M059J (cell line): ENCODE results near the gene C2CD5. TPM values are rescaled to one million over a fixed set of nuclear protein-coding genes. Genes with fewer than 3 reads are reported as not detected.
"Not testable (repeated sequence)": the region's sequence is repeated elsewhere in the genome, so short reads cannot be mapped to it uniquely, and the experiment has no call there.

Experiments
- DNase-seq: peaks from one replicate; pipeline ENCODE4 v3.0.0-alpha.2; 2012; ENCODE audit warnings: low read depth
- total RNA-seq: library from RNA; depleted of rRNA; stranded (reverse); fragments of >200 nt; shearing (Covaris generic); gene quantifications from 2 replicates; pipeline ENCODE4 v1.2.3, GENCODE V29; 2014

C2CD5 gene
- total RNA-seq, 1 experiment from 2014 or later: 8.3 TPM

DNA sequence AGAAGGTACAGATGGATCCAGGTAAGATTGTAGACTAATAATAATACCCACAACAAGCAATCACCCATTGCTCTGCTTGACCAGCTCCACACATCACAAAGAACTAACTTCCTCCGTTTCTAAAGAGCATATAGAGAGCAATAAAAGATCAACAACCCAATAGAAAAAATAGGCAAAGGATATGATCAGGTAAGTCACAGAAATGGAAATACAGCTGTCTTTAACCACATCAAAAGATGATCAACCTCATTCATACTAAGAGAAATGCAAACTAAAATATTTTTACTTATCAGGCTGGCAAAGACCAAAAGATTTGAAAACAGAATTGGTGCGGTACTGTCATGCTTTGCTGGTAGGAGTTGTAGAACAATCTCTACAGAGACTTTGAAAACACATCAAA is 8.9 kb downstream of the C2CD5 start:
- no peak for DNase-seq

DNA sequence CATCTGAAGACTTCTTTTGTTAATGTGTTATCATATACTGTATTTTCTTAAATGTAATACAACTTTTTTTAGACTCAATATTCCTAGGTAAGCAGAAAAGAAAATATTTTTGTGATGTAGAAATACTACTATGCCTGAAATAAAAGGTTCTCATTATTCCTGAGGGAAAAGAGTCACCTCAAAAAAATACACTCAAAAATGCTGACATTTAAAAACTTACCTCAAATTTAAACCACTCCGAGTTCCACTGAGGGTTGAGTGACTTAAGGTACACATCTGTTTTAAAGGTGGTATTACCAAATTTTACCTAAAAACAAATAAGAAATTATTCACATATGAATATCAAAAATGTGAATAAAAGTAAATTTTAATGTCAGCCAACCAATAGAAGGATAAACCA is 9.3 kb downstream of the C2CD5 start:
- DNase-seq: no peak

DNA sequence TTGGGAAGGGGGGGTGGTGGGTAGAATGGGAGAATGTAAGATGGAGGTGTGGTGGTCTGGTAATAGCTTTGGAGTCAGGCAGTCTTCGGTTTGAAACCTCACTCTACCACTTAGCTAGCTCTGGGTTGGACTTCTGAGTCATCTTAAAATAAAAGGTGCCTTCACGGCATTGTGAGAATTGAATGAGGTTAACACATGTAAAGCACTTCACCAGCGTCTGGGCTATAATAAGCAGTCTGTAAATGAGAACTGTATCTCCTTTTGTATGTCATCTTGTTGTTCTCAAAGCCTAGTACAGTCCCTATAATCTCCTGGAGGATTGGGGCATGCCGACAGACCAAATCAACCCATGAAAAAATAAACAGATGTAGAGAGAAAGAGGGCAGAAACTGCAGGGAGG is 11.2 kb downstream of the C2CD5 start:
- DNase-seq: no peak

DNA sequence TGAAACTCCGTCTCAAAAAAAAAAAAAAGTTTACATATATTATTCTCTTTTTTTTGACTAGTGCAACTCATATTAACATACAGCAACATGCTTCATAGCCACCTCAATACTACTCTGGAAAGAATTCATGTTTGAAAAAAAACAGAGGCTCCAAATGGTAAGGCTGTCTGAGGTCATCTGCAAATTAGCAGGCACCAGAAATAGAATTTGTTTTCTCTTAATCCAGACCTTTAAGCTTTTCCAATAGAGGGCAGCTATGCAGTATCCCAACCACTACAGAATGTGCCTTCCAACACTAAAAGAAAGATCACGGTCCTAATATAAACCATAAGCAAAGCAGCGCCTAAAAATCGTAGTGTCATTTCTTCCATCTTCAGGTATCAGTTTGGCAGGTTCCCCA is 12.0 kb downstream of the C2CD5 start:
- DNase-seq: no peak

DNA sequence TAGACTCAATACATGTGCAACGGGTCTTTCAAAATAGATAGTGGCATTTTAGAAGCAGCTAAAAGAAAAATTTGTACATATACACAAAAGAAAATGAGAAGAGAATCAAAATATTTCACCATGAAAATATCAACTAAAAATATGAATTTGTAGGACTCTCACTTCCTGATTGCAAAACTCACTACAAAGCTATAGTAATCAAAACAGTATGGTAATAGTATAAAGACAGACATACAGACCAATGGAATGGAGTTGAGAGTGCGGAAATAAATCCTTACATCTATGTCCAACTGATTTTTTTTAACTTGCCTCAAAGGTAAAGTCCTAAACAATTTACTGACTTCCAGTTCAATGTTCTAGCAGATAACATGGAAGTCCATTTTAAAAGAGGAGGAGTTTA is 13.1 kb downstream of the C2CD5 start:
- DNase-seq: no peak

DNA sequence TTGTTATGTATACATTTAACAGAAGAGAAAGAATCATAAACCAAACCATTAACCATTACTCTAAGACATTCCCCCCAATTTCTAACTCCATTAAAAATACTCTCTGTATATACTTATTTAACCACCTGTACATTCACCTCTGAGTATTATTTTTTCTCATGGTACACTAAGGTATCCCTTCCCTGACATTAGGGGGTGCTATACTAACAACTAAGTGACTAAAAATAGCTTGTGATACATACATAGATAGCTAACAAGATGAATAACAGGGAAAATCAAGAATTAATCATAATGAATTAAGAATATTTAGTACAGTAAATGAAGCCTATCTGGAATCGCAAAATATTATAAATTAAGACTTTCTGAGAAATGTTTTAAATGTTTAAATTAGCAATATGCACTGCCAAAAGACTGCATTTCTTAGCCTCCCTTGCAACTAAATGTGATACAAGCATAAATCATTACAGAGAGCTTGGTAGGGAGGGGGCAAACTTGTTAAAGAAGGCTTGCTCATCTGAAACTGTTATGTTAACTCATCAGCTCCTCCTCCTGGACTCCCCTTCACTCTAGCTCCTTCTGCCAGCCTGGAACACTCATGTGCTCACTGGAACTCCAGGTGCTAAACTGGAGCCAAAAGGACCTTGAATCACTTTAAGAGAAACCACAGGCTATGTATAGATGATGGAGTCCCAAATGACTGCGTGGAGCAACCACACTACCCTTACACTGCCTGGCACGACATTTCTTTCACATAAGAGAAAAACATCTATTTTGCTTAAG is 14.9 kb downstream of the C2CD5 start:
- DNase-seq: peak; percentile 41

DNA sequence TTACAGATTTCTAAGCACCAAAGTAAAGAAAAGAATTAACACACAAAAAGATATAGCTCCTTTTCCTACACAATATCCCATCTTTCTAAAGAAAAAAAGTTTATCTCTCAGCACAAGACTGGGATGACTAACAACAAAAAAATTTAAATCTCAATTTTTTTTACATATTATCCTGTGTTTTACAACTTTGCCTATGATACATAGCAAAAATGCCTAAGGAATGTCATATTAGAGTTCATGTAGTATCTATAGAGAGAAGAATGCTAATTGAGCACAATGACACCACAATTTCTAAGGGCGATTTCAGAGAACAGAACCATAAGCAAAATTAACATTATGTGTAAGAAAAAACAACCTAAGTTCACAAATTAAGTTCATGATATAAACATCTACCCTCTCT is 16.3 kb downstream of the C2CD5 start:
- peak; percentile 36 for DNase-seq

DNA sequence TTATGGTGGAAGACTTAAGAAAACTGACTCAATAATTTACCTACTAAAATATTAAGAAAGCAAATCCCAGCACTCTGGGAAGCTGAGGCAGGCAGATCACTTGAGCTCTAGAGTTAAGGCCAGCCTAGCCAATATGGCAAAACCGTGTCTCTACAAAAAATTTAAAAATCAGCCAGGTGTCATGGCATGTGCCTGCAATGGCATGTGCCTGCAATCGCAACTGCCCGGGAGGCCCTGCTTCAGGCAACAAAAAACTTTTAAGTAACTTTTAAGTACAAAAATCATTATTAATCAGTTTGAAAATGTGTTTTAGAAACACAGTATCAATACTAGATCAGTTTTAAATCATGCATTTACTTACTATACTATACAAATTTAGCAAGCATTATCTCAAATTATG is 17.5 kb downstream of the C2CD5 start:
- DNase-seq: no peak

DNA sequence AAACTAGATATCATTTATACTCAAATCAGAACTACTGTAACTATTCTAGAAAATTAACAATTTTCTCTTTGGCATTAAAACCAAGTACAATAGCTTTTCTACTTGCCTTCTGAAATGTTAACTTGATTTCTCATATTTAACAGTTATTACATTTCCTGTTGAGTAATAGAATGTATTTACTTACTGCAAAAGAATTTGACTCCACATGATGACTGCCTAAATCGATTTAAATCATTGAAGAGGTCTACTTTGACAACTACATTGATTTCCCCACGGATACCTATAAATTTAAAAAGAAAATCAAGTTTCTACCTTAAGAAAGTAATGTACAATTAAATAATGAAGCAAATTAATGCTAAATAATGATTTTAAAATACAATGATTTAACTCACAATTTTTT is 18.9 kb downstream of the C2CD5 start:
- DNase-seq: no peak

DNA sequence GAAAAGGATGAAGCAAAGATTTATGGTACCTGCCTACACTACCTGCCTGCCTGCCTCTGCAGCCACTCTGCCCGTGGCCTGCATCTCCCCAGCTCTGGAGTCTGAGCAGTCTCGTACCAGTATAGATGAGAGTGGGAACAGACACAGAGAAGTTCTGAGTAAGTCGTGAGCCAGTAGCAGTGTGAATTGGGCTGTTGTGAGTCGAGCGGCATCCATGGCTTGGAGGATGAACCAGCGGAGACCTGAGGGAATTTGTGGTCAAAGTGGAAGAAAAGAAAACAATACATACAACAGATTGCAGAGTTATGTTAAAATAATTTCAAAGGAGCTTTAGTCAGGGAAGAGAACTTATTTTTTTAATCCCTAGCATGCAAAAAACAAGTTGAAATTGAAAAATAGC is 25.3 kb downstream of the C2CD5 start:
- DNase-seq: no peak

DNA sequence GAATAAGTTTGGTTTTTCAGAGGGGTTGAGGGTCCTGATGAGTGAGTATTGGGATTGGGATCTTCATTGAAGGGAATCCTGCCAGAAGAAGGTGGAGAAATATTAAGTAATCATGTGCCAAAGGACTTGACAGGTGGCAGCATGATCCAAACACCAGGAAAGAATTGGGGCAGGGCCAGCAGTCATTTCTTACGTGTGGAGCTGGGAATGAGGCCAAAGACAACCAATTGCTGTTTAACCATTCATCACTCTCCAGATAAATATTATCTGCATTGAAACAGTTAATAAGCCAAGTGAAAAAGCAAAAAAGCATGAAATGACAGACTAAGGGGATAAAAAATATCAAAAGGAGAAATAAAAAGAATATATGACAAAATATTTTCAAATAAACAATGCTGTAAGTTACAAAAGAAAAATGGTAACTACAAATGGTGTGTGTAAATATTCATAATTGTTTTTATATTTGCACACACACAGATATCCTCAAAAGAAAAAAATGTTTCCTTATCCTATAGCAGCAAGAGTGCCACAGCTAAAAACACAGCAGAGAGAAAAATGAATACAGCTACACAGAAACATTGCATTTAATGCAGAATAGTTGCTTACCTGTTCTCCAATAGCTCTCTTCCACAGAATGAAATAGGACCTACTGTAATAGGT is 26.2 kb downstream of the C2CD5 start:
- DNase-seq: peak; percentile 10

DNA sequence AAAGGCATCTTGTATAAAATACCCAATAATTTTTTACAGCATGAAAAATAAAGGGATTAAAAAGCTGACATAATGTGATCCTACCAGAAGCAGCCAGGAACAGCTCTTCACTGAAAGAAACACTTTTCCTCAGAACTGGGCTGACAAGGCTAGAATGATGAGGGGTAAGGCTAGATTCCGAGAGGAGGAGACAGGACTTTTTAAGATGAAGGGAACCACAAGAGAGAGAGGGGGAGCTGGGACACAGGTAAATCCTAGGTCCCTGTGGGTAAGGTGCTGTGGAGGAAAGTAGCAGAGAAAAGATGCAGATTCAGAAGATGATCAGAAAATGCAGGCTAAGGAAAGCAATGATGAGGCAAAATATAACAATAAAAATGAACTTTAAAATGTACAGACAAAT is 29.5 kb downstream of the C2CD5 start:
- DNase-seq: no peak

DNA sequence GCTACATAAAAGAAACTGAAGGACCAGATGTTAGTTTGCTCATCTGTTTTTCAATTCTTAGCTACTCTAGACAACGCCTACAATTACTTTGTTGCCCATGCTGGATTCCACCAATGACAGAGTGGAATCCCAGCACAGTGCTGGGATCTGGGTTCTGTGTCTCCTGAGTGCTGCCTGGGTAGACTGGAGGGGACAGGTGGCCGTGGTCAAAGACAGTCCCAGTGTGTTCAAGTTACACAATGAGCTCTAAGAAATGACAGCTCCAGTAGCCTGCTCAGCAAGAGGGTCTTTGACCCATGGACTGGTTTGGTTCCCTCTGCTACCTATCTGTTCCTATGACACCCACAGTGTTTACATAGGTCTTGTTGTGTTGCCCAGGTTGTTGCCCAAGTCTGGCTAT is 38.5 kb downstream of the C2CD5 start:
- no peak for DNase-seq

DNA sequence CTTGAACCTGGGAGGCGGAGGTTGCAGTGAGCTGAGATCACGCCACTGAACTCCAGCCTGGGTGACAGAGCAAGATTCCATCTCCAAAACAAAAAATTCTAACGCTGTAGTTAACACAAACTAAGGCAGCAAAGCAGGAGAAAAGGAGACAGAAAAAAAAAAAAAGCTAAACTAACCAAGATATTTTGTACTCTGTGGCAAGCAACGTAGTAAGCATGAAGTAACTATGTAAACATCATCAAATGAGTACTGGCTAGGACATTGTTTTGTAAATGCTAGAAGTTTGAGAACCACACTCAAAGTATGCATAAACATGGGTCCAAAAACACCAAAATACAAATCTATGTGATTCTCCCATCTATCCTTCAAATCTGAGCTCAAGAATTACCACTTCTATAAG is 44.2 kb downstream of the C2CD5 start:
- no peak for DNase-seq

DNA sequence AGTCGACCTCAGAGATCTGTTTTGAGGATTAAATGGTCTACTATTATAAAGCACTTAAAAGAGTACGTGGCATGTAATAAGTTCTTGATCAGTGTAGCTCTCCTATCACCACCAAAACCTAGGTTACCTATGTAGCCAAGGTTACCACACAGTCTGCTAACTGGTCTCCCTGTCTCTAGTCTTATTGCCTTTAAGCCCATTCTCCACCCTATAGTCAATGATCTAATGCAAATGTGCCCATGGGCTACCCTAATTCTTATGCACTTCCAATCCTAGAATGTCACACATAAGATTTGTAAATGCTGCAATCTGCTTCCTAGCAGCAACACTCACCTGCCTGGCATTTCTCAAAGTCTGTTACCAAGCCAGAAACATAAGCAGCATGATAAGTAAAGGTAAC is 44.9 kb downstream of the C2CD5 start:
- no peak for DNase-seq

DNA sequence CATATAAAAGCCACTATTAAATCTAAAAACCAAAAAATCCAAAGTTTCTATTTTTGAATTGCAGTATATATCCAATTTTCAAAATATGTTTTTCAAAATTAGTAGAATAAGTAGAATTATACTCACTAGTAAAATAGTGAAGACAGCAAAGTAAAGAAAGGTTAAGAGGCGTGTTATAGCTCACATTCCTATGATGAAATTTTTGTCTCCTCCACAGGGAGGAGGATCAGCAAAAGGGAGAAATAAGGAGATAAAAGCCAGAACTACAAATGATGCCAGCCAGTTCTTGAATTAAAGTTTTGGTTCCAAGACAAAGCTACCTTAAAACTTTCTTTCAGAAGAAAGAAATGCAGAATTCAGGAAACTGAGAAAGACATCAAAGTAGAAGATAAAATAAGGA is 50.0 kb downstream of the C2CD5 start:
- DNase-seq: no peak

DNA sequence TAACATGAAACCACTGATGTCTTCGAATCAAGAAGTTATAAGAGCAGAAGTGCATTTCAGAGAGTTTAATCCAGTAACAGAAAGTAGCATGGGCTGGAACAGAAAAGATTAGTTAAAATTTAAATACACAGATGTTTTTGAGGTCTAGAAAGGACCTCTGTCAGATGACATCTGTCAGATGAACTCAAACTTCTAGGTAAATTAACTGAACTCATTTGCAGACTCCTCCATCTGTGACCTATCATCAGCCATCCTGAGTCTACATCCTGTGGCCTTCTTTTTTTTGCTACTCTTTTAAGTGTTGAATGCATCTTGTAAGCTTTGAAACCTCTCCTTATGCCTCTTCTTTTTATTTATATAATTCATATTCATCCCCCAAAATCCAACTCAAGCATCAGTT is 53.3 kb downstream of the C2CD5 start:
- no peak for DNase-seq

DNA sequence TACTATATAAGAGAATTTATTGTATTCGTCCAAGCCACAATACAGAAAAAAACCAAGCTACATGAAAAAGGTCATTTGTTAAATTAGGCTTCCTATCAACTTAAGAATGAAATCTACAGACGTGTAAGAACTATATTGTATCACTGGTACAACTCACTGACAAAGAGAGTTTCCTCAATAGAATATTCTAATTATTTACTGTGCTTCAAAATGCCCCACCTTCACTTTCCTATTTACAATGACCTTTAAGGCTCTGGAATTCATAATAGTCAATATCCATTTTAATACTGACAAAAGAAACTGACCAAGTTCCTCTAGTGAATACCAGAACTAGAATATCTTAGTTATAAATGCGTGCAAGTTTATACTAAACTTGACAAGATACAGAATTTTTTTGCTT is 55.9 kb downstream of the C2CD5 start:
- no peak for DNase-seq

DNA sequence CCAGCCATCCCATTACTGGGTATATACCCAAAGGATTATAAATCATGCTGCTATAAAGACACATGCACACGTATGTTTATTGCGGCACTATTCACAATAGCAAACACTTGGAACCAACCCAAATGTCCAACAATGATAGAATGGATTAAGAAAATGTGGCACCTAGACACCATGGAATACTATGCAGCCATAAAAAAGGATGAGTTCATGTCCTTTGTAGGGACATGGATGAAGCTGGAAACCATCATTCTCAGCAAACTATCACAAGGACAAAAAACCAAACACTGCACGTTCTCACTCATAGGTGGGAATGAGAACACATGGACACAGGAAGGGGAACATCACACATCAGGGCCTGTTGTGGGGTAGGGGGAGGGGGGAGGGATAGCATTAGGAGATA is 56.7 kb downstream of the C2CD5 start:
- DNase-seq: not testable (repeated sequence)

DNA sequence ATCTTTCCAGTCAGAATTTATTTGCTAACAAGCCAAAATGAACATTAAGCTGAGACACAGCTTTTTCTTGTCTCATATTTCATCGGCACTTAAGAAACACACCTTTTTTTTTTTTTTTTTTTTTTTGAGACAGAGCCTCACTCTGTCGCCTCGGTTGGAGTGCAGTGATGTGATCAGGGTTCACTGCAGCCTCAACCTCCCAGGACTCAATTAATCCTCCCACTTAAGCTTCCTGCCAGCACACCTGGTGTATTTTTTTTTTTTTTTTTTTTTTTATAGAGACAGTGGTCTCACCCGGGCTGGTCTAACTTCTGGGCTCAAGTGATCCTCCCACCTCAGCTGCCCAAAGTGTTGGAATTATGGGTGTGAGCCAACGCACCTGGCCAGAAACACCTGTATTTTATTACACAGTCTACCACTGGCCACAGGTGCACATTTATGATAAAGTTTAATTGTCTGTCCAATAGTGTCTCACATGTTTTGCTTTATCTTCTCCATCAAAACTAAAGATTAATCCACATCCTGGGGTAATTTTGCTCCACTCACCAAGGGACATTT is 62.7 kb downstream of the C2CD5 start:
- DNase-seq: no peak

DNA sequence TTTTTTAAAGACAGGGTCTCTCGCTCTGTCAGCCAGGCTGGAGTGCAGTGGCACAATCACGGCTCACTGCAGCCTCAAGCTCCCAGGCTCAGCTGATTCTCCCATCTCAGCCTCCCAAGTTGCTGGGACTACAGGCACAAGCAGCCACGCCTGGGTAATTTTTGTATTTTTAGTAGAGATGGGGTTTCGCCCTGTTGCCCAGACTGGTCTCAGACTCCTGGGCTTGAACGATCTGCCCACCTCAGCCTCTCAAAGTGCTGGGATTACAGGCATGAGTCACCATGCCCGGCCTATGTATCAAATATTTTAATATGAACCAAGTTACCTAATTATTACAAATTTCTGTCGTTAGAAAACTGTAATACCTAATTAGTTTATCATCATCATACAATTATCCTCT is 63.5 kb downstream of the C2CD5 start:
- not testable (repeated sequence) for DNase-seq

DNA sequence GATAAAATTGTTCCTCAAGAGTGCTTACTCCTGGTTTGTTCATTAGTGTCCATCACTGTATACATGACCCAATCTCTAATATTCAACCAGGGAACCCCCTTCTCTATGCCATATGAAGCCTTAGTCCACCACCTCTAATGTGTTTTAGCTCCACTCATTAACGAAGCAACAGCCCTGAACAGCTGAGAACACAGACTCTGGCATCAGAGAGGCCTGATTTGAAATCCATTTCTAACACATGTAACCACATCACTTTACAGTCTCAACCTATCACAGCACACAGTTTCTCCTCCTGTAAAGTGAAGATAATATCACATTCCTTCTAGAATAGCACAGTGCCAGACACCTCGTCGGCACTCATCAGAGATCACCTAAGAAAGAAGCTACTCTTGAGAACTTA is 64.3 kb downstream of the C2CD5 start:
- no peak for DNase-seq

DNA sequence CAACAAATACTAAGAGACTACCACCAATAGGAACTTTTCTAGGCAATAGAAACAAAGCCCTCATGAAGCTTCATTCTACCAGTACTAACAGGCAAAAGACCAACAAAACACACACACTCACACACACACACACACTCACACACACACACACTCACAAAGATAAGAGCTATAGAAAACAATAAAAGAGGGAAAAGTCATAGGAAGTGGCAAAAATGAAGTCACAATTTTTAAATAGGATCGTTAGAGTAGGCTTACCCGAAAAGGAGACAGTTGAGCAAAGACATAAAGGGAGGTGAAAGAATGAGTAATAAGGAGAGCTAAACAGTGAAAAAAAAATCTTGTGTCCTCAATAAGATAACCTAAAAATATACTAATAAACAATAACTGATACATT is 66.5 kb downstream of the C2CD5 start:
- no peak for DNase-seq
